SHP77 (cell line): ENCODE data around the gene SLC17A7.
"Not testable (repeated sequence)": the region's sequence is repeated elsewhere in the genome, so short reads cannot be mapped to it uniquely, and the experiment has no call there.

Source experiments
- DNase-seq, 2 experiments: peaks; one replicate each; lab custom pipeline; 2025; lab: John Stamatoyannopoulos, UW

SLC17A7 gene

DNA sequence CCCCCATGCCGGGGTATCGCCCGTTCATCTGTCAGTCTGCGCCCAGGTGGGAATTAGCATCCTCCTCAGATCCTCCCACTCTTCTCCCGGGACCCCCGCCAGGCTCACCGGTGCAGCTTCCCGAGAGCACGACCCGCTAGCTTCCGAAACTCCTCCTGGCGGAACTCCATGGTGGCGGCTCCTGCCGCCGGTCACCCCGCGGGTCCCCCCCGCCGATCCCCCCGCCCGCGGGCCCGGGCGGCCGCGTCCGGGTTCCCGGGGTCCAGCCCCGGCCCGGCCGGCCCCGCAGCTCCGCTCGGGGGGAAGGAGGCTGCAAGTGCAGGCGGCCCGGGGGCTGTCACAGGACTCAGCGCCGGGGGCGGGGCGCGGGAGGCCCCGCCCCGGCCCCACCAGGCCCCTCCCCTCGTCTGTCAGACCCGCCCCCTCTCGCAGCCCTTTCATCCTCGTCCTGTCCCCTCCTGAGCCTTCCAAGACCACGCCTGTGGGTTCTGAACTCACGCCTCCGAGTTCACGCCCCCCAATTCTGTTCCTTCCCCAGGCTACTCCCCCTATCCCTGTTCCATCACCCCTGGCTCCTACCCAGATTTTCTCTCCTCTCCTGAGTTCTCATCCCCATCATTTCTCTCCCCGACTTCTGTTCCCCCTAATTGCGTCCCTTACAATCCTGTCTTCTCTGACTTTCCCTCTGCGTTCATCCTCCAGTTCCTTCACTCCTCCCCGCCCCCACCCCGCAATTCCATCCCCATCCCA lies at the start of gene SLC17A7:
Gene SLC17A7 (minus strand): TSS at position 318 of the 750 bp plus-strand sequence. CDS start 148 bp downstream, at position 170.
- DNase-seq: peak in 1 of 2 experiments; percentile 9

DNA sequence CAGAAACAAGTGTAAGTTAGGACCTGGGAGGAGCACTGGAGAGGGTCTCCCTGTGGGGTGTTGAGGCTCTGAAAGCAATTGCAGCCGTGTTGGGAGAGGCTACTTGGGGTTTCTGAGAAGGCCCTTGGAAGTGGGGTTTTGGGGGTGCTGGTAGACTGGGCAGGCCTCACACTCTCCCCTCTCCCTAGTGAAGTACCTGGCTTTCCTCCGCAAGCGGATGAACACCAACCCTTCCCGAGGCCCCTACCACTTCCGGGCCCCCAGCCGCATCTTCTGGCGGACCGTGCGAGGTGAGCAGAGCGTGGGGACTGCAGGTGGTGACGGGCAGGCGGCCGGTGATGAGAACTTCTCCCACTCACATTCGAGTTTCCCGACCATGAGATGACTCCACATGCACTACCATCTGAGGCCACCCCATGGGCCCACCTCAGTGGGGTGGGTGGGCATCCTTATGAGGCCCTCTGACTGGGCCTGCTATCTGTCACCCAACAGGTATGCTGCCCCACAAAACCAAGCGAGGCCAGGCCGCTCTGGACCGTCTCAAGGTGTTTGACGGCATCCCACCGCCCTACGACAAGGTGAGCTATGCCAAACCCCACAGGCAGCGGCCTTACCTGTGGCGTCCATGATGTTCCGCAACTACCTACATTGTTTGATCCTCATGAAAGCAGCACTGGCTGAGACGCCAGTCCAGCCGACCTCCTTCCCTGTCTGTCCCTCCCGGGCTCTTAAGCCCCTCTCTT lies 49.1 kb upstream of the SLC17A7 start:
- DNase-seq: no peak

DNA sequence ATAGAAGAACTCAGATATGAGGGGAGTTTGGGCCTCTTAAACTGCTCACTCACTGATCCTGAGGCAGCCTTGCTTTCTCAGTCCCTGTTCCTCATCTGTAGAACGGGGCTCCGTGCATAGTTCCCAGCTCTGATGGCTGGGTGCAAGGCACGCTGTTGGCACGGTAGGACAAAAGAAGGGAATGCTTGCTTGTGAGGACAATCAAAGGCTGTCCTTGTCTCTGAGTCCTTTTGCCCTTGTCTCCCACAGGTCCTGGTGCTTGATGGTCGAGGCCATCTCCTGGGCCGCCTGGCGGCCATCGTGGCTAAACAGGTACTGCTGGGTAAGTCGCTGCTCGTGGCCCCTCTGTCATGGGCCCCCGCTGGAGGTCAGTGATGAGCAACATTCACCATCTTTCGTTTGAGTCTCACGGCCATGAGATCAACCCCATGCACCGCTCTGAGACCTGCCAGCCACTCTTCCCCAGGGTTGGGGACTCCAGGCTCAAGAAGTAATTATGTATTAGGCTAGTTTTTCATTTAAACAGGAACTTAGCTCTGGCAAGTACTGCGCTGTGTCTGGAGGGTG lies 48.4 kb upstream of the SLC17A7 start:
- no peak for DNase-seq

DNA sequence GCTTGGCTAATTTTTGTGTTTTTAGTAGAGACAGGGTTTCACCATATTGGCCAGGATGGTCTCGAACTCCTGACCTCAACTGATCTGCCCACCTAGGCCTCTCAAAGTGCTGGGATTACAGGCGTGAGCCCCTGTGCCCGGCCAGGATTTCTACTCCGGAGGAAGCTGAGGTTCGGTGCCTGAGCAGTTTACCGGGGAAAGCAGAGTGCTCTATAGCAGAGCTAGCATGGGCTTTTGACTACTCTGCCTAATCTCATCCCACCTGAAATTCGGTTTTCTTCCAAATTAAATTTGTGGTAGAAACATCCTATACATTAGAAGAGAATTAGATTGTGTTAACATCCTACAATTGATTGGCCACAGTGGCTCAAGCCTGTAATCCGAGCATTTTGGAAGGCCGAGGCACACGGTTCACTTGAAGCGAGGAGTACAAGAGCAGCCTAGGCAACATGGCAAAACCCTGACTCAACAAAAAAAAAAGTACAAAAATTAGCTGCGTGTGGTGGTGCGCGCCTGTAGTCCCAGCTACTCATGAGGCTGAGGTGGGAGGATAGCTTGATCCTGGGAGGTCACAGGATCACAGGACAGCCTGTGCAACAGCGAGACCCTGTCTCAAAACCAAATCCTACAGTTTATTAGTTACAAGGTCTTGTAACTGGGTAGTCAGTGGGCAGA lies 47.7 kb upstream of the SLC17A7 start:
- DNase-seq: no peak

DNA sequence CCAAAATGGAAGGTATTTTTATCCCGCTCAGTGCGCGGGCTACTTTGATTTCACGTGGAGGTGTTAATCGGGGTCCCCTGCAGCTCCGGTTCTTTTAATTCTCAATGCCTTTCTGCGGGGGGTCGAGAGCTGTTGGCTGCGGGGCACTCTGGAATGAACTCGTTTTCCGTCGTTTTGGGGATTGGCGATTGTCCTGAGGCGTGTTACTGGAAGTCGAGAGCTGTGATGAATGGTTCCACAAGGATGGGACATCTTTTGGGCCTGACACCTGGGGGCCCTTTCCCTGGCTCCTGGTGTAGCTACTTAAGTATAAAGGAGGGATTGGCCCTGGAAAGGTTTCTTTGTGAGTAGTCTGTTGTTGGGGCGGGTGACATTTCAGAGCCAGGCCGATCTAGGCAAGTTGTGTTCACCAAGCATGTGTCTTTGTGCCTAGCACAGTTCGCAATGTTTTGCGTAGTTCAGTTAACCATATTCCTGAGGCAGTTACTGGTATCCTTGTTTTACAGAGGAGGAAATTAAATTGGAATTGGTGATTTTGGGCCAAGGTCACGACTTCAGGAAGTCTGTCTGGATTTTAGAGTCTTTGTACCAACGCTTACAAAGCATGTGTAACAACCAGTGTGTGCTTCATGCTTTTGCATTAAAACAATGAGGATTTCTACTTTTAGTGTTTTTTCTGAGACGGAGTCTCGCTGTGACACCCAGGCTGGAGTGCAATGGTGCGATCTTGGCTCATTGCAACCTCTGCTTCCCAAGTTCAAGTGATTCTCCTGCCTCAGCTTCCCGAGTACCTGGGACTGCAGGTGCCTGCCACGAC lies 46.9 kb upstream of the SLC17A7 start:
- DNase-seq: no peak

DNA sequence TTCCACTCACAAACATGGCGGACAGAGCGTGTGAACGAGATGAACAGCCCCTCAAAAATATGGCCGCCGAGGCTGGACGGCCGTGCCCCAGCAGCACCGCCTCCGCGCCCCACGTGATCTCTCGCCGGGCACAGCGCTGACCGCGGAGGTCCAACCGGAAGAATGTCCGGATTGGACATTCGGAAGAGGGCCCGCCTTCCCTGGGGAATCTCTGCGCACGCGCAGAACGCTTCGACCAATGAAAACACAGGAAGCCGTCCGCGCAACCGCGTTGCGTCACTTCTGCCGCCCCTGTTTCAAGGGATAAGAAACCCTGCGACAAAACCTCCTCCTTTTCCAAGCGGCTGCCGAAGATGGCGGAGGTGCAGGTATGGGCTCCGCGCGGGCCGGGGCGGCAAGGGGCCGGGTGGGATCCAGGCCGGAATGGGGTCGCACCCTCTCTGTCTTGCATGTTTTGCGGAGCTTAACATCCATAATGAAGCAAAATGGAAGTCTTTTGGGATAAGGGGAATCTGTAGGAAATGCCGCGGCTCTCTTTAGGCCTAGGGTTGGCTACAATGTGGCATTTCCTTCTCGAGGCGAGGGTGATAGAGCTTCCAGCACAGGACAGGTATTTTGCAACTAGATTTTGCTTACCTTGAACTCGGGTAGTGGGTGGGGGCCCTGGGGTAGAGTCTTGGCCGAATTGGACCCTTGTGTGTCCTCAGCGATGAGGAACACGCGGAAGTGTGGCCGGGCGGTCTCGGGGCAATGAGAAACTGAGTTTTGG lies 46.1 kb upstream of the SLC17A7 start, which contains the start of gene RPL13A:
Gene RPL13A (plus strand): TSS at position 332 of the 769 bp plus-strand sequence. CDS start 22 bp downstream, at position 354.
- peak; percentile 98 for DNase-seq

DNA sequence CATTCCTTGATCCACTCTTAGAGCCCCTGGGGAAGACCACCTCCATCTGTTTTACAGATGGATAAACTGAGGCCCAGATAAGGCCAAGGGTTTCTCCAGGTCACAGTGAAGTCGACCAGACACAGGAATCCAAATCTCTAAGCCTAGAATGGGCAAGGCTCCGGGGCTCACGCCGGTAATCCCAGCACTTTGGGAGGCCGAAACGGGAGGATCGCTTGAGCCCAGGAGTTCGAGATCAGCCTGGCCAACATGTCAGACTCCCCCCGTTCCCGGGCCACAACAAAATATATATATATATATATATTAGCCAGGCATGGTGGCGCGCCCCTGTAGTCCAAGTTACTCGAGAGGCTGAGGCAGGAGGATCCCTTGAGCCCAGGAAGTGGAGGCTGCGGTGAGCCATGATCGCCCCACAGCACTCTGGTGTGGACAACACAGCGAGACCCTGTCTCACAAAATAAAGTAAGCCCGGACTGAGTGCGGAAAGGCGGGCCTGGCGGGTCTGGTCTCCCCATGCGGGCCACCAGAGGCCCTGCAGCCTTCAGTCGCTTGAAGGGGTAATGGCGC lies 45.5 kb upstream of the SLC17A7 start:
- no peak for DNase-seq

DNA sequence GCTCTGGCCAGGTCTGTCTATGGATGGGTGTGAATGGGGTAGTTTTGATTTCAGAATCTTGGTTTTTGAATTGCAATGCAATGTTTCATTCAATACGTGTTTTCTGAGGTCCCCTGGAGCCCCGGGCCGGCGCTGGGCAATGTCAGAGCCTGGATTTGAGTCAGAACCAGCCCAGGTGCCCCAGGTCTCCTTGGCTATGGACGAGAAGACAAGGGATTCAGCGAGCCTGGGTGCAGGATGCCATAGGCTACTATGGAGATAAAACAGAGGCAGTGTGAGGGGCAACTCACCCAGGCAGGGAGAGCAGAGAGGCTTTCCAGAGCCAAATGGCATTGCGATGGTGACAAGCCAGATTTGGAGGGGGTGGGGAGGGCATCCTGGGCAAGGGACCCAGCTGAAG lies 44.9 kb upstream of the SLC17A7 start:
- no peak for DNase-seq

DNA sequence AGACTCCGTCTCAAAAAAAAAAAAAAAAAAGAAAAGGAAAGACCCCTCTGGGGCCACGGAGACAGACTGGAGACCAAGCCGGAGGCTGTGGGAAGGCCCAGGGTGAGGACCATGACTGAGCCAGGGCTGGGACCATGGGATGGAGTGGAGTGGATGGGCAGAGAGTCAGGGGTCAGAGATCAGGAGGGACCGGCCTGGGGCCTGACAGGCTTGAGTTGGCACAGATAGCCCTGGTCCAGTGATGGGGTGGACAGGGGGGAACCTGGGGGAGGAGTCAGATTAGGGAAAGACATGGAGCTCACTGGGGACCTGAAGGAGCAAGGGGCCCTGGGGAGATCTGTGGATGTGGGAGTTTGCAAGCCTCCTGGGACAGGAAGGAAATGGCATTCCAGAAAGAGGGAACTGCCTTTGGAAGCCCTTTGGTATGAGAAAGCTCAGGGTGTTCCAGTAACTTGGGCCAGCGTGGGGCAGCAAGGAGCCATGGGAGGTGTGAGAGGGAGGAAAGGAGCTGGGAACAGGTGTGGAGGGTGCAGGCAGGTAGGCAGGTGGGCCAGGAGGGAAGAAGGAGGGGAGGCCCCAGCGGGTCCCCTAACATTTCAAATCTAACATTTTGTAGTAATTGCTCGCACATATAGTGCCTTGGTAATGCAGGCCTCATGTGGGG lies 39.8 kb upstream of the SLC17A7 start:
- DNase-seq: no peak

DNA sequence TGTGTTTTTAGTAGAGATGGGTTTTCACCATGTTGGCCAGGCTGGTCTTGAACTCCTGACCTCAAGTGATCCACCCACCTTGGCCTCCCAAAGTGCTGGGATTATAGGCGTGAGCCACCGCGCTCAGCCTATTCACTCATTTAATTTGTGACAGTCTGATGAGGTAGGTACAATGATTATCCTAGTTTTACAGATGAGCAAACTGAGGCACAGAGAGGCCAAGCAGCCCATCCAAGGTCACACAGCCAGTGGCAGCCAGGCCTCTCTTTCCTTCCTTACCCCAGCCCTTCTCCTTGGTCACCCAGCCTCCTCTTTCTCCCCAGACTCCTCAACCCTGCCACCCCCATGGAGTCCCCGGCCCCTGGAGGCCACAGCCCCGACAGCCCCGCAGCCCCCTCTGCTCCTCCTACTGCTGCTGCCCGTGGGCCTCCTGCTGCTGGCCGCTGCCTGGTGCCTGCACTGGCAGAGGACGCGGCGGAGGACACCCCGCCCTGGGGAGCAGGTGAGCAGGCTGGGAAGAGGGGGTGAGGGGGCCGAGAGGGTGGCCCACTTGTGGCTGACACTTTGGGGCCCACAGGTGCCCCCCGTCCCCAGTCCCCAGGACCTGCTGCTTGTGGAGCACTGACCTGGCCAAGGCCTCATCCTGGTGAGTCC lies 38.8 kb upstream of the SLC17A7 start:
- DNase-seq: no peak

DNA sequence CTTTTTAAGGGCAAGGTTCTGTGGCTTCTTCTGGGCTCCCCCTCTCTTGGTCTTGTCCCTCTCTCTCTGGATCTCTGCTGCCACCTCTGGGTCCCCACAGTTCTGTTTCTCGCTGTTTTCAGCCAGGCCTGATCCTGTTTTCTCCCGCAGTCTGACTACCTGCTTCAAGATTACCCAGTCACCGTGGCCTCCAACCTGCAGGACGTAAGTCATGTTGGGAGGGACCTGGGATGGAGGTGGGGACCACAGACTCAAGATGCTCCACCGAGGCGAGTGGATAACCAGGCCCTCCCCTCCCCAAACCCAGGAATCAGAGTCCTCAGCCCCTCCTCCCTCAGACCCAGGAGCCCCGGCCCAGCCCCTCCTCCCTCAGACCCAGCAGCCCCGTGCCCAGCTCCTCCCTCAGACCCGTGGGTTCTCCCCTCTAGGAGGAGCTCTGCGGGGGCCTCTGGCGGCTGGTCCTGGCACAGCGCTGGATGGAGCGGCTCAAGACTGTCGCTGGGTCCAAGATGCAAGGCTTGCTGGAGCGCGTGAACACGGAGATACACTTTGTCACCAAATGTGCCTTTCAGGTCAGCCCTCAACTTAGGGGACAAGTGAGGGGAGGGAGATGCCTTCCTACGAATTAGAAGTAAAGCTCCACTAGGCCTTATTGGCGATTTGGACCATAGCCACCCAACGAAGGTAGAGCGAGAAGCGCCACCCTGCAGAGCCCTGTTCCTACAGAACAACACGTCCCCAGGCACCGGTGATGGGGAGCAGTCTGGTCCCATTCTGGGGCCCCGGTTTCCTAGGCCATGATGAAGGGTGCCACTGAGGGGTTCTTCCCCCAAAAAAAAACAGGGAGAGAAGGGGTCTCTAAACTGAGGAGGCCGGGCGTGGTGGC lies 34.9 kb upstream of the SLC17A7 start:
- peak; percentile 71 to 81 for DNase-seq

DNA sequence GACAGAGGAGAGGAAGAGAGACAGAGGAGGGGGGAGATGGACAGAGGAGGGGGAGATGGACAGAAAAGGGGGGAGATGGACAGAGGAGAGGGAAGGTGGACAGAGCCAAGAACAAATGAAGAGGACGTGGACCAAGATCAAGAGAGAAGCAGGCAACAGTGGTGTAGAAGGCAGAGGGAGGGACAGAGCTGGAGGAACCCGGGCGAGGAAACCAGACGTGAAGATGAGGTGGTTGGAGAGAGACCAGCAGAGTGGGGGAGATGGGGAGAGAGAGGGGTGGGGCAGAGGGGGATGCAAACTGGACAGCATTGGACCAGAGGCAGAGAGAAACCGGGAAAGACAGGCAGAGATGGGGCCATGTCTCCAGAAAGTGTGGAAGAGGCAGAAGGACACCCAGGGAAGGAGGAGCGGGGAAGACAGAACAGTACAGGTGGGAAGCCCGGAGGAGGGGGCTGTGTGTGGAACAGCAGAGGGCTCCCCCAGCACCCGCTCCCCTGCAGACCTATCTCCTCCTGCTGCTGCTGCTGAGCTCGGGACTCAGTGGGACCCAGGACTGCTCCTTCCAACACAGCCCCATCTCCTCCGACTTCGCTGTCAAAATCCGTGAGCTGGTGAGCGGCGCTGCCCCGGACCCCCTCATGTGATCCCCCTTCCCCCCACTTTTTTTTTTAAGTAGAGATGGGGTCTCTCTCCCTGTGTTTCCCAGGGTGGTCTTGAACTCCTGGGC lies 34.0 kb upstream of the SLC17A7 start:
- DNase-seq: no peak

DNA sequence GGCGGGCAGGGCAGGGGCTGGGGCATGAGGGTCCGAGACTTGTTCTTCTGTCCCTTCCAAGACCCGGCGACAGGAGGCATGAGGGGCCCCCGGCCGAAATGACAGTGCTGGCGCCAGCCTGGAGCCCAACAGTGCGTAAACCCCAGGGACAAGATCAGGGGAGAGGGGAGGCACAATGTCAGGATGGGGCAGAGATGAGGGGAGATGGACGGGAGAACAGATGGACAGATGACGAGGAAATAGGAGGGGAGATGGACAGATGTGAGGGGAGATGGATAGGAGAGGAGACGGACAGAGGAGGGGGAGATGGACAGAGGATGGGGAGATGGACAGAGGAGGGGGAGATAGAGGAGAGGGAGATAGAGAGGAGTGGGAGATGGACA lies 33.2 kb upstream of the SLC17A7 start:
- no peak for DNase-seq

DNA sequence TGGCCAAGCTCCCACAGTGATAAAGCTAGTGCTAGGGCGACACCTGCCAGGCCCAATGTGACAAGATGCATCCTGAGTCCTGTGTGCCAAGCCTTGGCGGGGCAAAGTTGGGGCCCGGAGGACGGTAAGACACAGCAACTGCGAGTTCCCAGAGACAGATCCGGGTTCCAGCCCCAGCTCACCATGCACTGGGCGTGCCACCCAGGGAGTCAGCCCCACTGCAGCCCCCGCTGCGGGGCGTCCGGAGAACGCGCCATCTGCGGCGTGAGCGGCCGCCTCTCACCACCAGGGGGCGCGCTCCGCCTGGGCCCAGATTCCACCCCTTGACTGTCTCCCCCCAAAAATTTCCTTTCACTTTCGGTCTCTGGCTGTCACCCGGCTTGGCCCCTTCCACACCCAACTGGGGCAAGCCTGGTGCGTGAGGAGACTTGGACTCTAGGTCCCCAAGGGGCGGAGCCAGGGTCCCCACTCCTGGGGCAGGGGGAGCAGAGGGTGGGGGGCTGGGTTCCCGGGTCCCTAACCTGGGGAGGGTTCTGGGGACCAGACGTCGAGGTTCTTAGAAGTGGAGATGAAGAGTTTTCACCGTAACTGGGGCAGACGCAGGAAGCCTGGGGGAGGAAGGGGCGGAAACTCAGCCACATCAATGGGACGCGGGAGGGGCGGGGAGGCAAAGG lies 32.7 kb upstream of the SLC17A7 start, which contains the start of gene FLT3LG:
Gene FLT3LG (plus strand): TSS at position 348 of the 674 bp plus-strand sequence. CDS start 425 bp downstream, outside the sequence.
- peak; percentile 32 to 33 for DNase-seq

DNA sequence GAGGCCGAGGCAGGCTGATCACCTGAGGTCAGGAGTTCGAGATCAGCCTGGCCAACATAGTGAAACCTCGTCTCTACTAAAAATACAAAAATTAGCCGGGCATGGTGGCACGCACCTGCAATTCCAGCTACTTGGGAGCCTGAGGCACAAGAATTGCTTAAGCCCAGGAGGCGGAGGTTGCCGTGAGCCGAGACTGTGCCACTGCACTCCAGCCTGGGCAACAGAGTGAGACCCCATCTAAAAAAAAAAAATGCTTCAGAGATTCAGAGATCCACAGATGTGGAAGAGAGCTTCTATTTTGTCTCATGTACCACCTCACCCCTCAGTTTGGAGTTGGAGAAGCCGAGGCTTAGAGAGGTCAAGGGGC lies 32.2 kb upstream of the SLC17A7 start:
- not testable (repeated sequence) for DNase-seq

DNA sequence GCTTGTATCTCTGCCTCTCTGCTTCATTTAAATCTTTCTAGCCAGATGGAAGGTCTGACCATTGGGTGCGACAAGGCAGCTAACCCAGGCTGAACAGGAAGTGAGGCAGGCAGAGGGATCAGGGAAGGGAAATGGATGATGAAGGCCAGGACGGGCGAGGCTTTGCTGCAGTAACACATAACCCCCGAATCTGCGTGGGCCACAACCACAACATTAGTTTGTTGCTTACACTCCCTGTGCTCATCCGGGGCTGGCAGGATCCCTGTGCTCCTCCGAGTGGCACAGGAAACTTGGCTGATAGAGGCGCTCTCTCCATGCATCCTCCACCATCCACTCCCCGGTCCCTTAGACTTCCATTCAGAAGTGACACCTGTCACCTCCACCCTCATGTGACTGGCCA lies 31.6 kb upstream of the SLC17A7 start:
- DNase-seq: no peak

DNA sequence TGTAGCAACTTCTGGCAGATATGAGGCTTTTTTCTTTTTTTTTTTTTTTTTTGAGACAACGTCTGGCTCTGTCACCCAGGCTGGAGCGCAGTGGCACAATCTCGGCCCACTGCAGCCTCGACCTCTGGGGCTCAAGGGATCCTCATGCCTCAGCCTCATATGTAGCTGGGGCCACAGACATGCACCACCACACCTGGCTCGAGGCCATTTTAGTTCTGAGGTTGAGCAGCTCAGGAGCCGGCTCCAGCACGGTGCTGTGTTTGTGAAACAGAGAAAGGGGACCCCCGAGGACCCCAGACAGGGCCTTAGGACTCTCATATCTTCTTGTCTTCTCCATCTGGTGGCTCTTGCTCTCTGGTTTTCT lies 29.3 kb upstream of the SLC17A7 start:
- no peak for DNase-seq
